HG03280 (cell line): ENCODE data around the gene GSAP.
"Not testable (repeated sequence)": the region's sequence is repeated elsewhere in the genome, so short reads cannot be mapped to it uniquely, and the experiment has no call there.

Source experiments
- ATAC-seq: cut with Tn5 transposase; IDR thresholded peaks from one replicate; pipeline ENCODE4 v1.9.1; 2021; ENCODE audit warnings: mild to moderate bottlenecking, moderate library complexity; ENCODE audit not compliant: unreplicated experiment

GSAP gene, protein sequence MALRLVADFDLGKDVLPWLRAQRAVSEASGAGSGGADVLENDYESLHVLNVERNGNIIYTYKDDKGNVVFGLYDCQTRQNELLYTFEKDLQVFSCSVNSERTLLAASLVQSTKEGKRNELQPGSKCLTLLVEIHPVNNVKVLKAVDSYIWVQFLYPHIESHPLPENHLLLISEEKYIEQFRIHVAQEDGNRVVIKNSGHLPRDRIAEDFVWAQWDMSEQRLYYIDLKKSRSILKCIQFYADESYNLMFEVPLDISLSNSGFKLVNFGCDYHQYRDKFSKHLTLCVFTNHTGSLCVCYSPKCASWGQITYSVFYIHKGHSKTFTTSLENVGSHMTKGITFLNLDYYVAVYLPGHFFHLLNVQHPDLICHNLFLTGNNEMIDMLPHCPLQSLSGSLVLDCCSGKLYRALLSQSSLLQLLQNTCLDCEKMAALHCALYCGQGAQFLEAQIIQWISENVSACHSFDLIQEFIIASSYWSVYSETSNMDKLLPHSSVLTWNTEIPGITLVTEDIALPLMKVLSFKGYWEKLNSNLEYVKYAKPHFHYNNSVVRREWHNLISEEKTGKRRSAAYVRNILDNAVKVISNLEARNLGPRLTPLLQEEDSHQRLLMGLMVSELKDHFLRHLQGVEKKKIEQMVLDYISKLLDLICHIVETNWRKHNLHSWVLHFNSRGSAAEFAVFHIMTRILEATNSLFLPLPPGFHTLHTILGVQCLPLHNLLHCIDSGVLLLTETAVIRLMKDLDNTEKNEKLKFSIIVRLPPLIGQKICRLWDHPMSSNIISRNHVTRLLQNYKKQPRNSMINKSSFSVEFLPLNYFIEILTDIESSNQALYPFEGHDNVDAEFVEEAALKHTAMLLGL

GRCh38 chr7:77415823-77416620 is at the start of gene GSAP:
Gene GSAP, minus strand, starts transcription at chr7:77416349. Its CDS starts 28 bp downstream, at chr7:77416321.
- ATAC-seq = peak; percentile 64

DNA sequence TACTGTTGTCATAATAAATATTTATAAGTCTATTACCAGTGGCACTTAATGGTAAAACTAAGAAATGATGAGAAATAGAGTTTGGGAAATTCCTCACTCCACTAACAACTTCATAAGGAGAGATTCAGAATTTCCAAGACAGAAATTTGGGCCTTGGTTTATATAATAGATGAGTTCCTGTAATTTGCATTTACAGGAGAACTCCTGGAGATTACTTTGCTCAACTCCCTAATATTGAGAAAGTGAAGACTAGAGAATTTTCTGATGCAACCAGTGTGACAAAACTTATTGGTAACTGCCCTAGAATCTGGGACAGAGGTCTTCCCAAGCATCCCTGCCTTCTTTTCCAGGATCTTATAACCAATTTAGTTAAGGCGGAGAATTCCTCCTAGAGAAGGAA is 49.1 kb upstream of the GSAP start:
- ATAC-seq = no peak

DNA sequence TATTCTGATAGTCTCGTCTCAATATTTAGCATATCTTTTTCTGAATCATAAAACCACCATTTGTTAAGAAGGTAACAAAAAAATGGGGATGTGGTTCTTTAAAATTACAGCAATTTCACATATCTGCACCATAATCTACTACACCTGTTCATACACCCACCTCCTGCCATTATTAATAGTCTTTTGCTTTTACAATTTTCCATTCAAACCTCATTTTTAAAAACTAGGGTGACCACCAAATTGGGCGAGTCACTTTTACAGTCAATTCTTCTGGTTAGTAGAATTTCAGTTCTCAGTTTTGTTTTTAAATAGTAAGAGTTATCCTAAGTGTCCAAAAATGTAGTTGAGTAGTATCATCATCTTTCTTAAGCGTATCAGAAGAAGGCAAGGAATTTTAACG is 48.4 kb upstream of the GSAP start:
- ATAC-seq = no peak

DNA sequence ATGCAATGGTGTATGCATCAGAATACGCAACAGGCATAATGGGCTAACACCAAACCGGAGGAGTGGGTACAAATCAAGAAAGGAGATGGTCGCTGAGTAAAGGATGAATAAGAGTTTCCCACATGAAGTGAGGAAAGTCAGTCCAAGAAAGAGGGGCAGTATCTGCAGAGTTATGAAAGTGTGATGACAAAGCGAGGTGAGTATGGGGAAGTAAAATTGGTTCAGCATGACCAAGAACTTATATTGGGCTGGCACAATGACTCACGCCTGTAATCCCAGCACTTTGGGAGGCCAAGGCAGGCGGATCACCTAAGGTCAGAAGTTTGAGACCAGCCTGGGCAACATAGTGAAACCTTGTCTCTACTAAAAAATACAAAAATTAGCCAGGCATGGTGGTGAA is 47.5 kb upstream of the GSAP start:
- ATAC-seq = peak; percentile 64

- ATAC-seq = no peak
These were observed 45.7 kb upstream of the GSAP start for GRCh38 chr7:77461842-77462241.

GRCh38 chr7:77461246-77461645 is 45.1 kb upstream of the GSAP start:
- no peak for ATAC-seq

GRCh38 chr7:77460057-77460486 is 43.9 kb upstream of the GSAP start:
- no peak for ATAC-seq

DNA sequence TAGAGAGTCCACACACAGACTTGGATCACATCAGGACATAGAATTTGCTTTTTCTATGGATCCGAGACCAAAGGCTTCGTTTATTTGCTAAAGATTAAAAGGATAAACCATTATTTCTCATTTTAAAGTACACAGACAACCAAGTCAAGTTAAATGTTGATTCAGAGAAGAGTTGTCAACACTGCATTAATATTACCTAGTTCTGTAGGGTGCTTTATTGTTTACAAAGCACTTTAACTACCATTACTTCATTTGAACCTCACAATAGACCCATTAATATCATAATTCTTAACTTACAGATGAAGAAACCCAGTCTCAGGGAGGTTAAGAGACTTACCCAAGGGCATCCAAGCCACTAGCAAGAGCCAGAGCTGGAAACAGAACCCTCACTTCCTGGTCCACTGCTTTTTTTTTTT is 43.2 kb upstream of the GSAP start:
- ATAC-seq = no peak

DNA sequence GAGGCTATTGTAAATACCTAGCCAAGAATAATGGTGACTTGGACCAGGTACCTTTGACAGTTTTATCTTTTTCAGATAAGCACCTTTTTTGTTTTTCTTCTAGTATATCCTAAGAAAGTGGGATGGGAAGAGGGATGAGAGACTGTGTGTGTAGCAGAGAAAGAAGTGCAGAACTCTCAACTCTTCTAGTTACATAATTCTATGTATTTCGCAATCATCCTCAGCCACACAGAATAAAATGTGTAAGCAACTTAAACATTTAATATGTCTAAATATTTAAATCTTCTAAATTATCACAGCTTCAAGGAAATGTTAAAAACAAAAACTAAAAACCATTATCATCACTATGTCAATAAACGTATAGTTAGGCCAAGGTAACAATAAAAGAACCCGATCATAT is 42.6 kb upstream of the GSAP start:
- ATAC-seq = no peak

DNA sequence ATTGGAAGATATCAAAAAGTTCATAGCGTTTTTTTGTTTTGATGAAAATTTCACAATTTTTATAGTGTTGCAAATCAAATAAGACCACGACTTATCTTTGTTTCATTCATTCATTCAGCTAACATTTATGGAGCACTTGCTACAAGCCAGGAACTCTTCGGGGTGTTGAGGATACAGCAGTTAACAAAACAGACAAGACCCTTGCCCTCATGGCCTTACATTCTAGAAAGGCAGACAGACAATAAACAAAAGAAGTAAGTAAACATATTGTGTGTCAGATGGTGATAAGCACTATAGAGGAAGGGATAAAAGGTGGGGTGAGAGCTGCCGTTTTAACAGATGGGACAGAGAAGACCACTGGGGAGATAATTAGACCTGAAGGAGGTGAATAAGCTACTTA is 41.6 kb upstream of the GSAP start:
- ATAC-seq = no peak

GRCh38 chr7:77456696-77457095 is 40.5 kb upstream of the GSAP start:
- no peak for ATAC-seq

GRCh38 chr7:77455321-77455720 is 39.2 kb upstream of the GSAP start:
- ATAC-seq = no peak

- no peak for ATAC-seq
These were observed 38.7 kb upstream of the GSAP start for GRCh38 chr7:77454802-77455201.

DNA sequence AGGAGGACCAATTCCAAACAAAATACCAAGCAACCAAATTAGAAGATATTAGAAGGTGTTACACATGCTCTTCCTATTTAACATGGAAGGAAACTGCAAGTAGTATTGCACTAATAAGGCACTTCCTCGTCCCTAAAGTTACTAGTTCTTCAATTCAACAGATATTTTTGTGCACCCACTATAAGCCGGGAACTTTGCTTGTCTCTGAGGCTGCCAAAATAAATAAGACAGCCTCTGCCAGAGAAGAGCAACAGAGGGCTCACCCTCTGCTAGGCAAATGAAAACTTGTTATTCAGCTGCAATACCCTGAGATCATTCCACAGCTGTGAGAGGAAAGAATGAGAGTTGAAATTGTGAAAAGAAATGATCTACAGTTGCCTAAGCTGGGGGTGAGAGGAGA is 37.4 kb upstream of the GSAP start:
- no peak for ATAC-seq

DNA sequence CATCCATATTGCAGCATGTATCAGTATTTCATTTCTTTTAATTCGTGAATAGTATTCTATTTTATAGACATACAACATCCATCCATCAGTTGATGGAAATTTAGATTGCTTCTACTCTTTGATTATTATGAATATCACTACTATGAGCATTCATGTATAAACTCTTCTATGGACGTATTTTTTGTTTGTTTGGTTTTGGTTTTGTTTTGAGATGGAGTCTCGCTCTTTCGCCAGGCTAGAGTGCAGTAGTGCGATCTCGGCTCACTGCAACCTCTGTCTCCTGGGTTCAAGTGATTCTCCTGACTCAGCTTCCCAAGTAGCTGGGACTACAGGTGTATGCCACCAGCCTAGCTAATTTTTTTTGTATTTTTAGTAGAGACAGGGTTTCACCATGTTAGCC is 35.8 kb upstream of the GSAP start:
- not testable (repeated sequence) for ATAC-seq

GRCh38 chr7:77450613-77451012 is 34.5 kb upstream of the GSAP start:
- no peak for ATAC-seq

GRCh38 chr7:77450054-77450453 is 33.9 kb upstream of the GSAP start:
- ATAC-seq = no peak

DNA sequence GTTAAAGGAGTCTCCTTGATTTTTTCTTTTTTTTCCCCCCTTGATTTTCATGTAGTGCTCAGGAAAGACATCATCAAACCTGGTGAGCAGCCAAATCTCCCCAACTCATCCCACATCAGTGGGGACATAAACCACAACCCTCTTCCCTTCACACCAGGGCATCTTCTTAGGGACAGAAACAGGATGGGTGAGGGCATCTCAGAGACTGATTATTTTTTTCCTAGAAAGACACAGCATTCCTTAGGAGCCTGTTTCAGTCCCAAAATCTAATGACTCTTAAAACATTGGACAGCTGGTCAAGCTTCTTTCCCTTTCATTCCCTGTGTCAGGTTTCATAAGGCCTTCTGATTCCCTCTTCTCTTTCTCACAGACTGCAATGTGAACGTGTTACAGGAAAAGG is 31.5 kb upstream of the GSAP start:
- no peak for ATAC-seq

- ATAC-seq = no peak
These were observed 28.0 kb upstream of the GSAP start for GRCh38 chr7:77444123-77444522.

- no peak for ATAC-seq
These were observed 26.9 kb upstream of the GSAP start for GRCh38 chr7:77443042-77443441.

GRCh38 chr7:77442636-77443035 is 26.5 kb upstream of the GSAP start:
- no peak for ATAC-seq
